Liver (tissue), 9 donors: ENCODE results near the gene TRIM8. TPM values are rescaled to one million over a fixed set of nuclear protein-coding genes. Genes with fewer than 3 reads are reported as not detected.

Experiments used
- DNase-seq: peaks from one replicate; pipeline ENCODE4 v3.0.0-alpha.2; 2017; ENCODE audit warnings: low spot score
- H3K27ac ChIP-seq, 2 donors: one replicate each; pipeline ENCODE4 v1.7.0; 2013; ENCODE audit warnings: inconsistent platforms in 2 of 2, low read length in 2 of 2, control low read depth in 1 of 2, low read depth in 1 of 2, mild to moderate bottlenecking in 1 of 2
- H3K27me3 ChIP-seq, 4 donors: one replicate each; pipeline versions ENCODE4 v1.6.1 to v1.7.0; 2013; ENCODE audit warnings: low read length in 3 of 4, inconsistent platforms in 1 of 4, mild to moderate bottlenecking in 1 of 4, moderate library complexity in 1 of 4; ENCODE audit not compliant: control insufficient read depth in 4 of 4, insufficient read depth in 4 of 4
- H3K36me3 ChIP-seq, 4 donors: one replicate each; pipeline versions ENCODE4 v1.6.1 to v1.7.0; 2013; ENCODE audit warnings: low read length in 3 of 4, mild to moderate bottlenecking in 3 of 4, low read depth in 1 of 4, moderate library complexity in 1 of 4; ENCODE audit not compliant: control insufficient read depth in 4 of 4, insufficient read depth in 3 of 4
- H3K4me1 ChIP-seq, 4 donors: one replicate each; pipeline versions ENCODE4 v1.6.1 to v1.7.0; 2013; ENCODE audit warnings: low read length in 3 of 4, mild to moderate bottlenecking in 3 of 4, moderate library complexity in 1 of 4; ENCODE audit not compliant: control insufficient read depth in 4 of 4, insufficient read depth in 4 of 4
- H3K4me3 ChIP-seq, 3 donors: one replicate each; pipeline versions ENCODE4 v1.6.1 to v1.7.0; 2013; ENCODE audit warnings: low read length in 3 of 3, control low read depth in 1 of 3, low read depth in 1 of 3, mild to moderate bottlenecking in 1 of 3
- H3K9ac ChIP-seq, 2 donors: one replicate each; pipeline ENCODE4 v1.7.0; 2013; ENCODE audit warnings: low read length in 2 of 2, mild to moderate bottlenecking in 2 of 2, moderate library complexity in 2 of 2, control low read depth in 1 of 2, low read depth in 1 of 2
- H3K9me3 ChIP-seq, 4 donors: one replicate each; pipeline versions ENCODE4 v1.6.1 to v1.7.0; 2013; ENCODE audit warnings: low read length in 3 of 4; ENCODE audit not compliant: control insufficient read depth in 4 of 4
- ATF3 ChIP-seq: IDR thresholded peaks from 2 replicates; pipeline ENCODE4 v1.6.1; 2016; ENCODE audit warnings: antibody characterized with exemption
- CTCF ChIP-seq: fragments of 150-350 bp; IDR thresholded peaks from 2 replicates; pipeline ENCODE4 v1.5.1; 2017; ENCODE audit warnings: improper control_type of control experiment, low read depth, low read length; ENCODE audit not compliant: missing input control
- EGR1 ChIP-seq, 2 donors: IDR thresholded peaks; 2 replicates each; pipeline ENCODE4 v1.6.1; 2016 to 2018; ENCODE audit warnings: antibody characterized with exemption in 2 of 2, low read depth in 2 of 2
- FOXA1 ChIP-seq: IDR thresholded peaks from 2 replicates; pipeline ENCODE4 v1.6.1; 2016; ENCODE audit warnings: antibody characterized with exemption
- FOXA2 ChIP-seq: IDR thresholded peaks from 2 replicates; pipeline ENCODE4 v1.6.1; 2016; ENCODE audit warnings: antibody characterized with exemption
- GABPA ChIP-seq, 2 donors: IDR thresholded peaks in 1 of 2; conservative IDR thresholded peaks in 1 of 2; 2 replicates each; pipeline ENCODE4 v1.6.1; 2016; ENCODE audit warnings: antibody characterized with exemption in 2 of 2, mild to moderate bottlenecking in 1 of 2, moderate library complexity in 1 of 2
- HNF4A ChIP-seq, 2 donors: conservative IDR thresholded peaks; 2 replicates each; pipeline ENCODE4 v1.6.1; 2016; ENCODE audit warnings: antibody characterized with exemption in 2 of 2, mild to moderate bottlenecking in 2 of 2
- HNF4G ChIP-seq: IDR thresholded peaks from 2 replicates; pipeline ENCODE4 v1.6.1; 2016; ENCODE audit warnings: antibody characterized with exemption
- JUND ChIP-seq, 2 donors: IDR thresholded peaks; 2 replicates each; pipeline ENCODE4 v1.6.1; 2016; ENCODE audit warnings: antibody characterized with exemption in 2 of 2
- MAX ChIP-seq: IDR thresholded peaks from 2 replicates; pipeline ENCODE4 v1.6.1; 2016; ENCODE audit warnings: antibody characterized with exemption
- NR2F2 ChIP-seq: IDR thresholded peaks from 2 replicates; pipeline ENCODE4 v1.6.1; 2016; ENCODE audit warnings: antibody characterized with exemption
- RAD21 ChIP-seq, 2 donors: IDR thresholded peaks; 2 replicates each; pipeline ENCODE4 v1.6.1; 2016; ENCODE audit warnings: antibody characterized with exemption in 2 of 2, mild to moderate bottlenecking in 2 of 2
- REST ChIP-seq: IDR thresholded peaks from 2 replicates; pipeline ENCODE4 v1.6.1; 2016; ENCODE audit warnings: antibody characterized with exemption, mild to moderate bottlenecking
- RXRA ChIP-seq, 2 donors: IDR thresholded peaks; 2 replicates each; pipeline ENCODE4 v1.6.1; 2017 to 2018; ENCODE audit warnings: antibody characterized with exemption in 2 of 2, mild to moderate bottlenecking in 1 of 2
- SP1 ChIP-seq: IDR thresholded peaks from 2 replicates; pipeline ENCODE4 v1.6.1; 2018; ENCODE audit warnings: antibody characterized with exemption, mild to moderate bottlenecking
- TAF1 ChIP-seq: conservative IDR thresholded peaks from 2 replicates; pipeline ENCODE4 v1.6.1; 2016; ENCODE audit warnings: antibody characterized with exemption, mild to moderate bottlenecking
- YY1 ChIP-seq: IDR thresholded peaks from 2 replicates; pipeline ENCODE4 v1.6.1; 2016; ENCODE audit warnings: antibody characterized with exemption, mild to moderate bottlenecking
- ZBTB33 ChIP-seq: IDR thresholded peaks from 2 replicates; pipeline ENCODE4 v1.6.1; 2016; ENCODE audit warnings: antibody characterized with exemption
- WGBS: extraction: QIAGEN DNeasy Blood & Tissue Kit; methylation state at CpG from one replicate; pipeline ENCODE4 v1.1.7; 2013; 5-methylcytosine and 5-hydroxymethylcytosine counted together
- polyA plus RNA-seq, 2 donors: library from polyadenylated mRNA; stranded (reverse) in 1 of 2; unstranded in 1 of 2; fragments of 200-250 nt in 1 of 2; fragments of >200 nt in 1 of 2; fragmentation: Nextera tagmentation in 1 of 2; extraction: Ambion mirVana in 1 of 2; gene quantifications; one replicate each; pipeline versions ENCODE4 v1.2.1 to v1.2.3, GENCODE V29; 2013 to 2015
- total RNA-seq, 2 donors: library from RNA; depleted of rRNA; stranded (reverse); fragments of >200 nt; gene quantifications; one replicate each; pipeline ENCODE4 v1.2.3, GENCODE V29; 2014
- donor health status: healthy.
- donor health status: healthy.
- donor health status: healthy.
- donor health status: healthy.
- donor health status: healthy.

TRIM8 gene
- total and polyA plus RNA-seq, 4 donors: 15.8 to 45.3 (median 30.6) TPM

- no peak for TF ChIP-seq RXRA (IDR thresholded peaks at IDR 0.05)
- no peak for TF ChIP-seq FOXA2
- TF ChIP-seq FOXA1: no peak
- no peak for TF ChIP-seq SP1
- TF ChIP-seq ATF3: no peak
- no peak for TF ChIP-seq YY1
- no peak for TF ChIP-seq EGR1 (IDR thresholded peaks at IDR 0.05; ENCODE audit: low read depth in 2 of 2)
- TF ChIP-seq RAD21 (IDR thresholded peaks at IDR 0.05): no peak
- no peak for TF ChIP-seq HNF4A (conservative IDR thresholded peaks at IDR 0.05)
- TF ChIP-seq ZBTB33: no peak
- TF ChIP-seq JUND (IDR thresholded peaks at IDR 0.05): no peak
- no peak for TF ChIP-seq NR2F2
- no peak for TF ChIP-seq CTCF
- TF ChIP-seq TAF1: no peak
- TF ChIP-seq GABPA (IDR thresholded peaks at IDR 0.05 in 1 of 2, conservative IDR thresholded peaks at IDR 0.05 in 1 of 2): no peak
- no peak for TF ChIP-seq HNF4G
- TF ChIP-seq MAX: no peak
- TF ChIP-seq REST: no peak
- Histone ChIP-seq H3K4me1 (peaks cover 2 to 35% (median 18%) of the 10 kb centered on the region in 4 donors), H3K36me3 (peaks cover 15 to 49% (median 30%) of the 10 kb centered on the region in 4 donors), H3K9ac (no peak overlapping the region), H3K4me3 (no peak overlapping the region), H3K27me3 (no peaks in the 10 kb centered on the region), H3K27ac (no peak overlapping the region), H3K9me3 (no peaks in the 10 kb centered on the region)
- 84% methylated on average over 7 of the region's 7 CpGs for WGBS
- DNase-seq: no peak
Measured at GRCh38 chr10:102654566-102654965, 10.3 kb downstream of the TRIM8 start.
